Skeletal muscle satellite cell (primary cell): ENCODE data around the gene CYB561D2.
A peak's percentile ranks its signal among the peaks of the same experiment; 100 is the strongest.

Source experiments
- H3K27me3 ChIP-seq: 2 replicates; pipeline ENCODE4 v1.7.0; 2013; ENCODE audit warnings: low read length; ENCODE audit not compliant: control insufficient read depth, insufficient read depth
- H3K36me3 ChIP-seq: 2 replicates; pipeline ENCODE4 v1.7.0; 2013; ENCODE audit warnings: mild to moderate bottlenecking, control low read depth, low read length; ENCODE audit not compliant: insufficient read depth
- H3K4me1 ChIP-seq: 2 replicates; pipeline ENCODE4 v1.7.0; 2013; ENCODE audit warnings: low read length; ENCODE audit not compliant: control insufficient read depth, insufficient read depth
- H3K4me2 ChIP-seq: 2 replicates; pipeline ENCODE4 v1.7.0; 2013; ENCODE audit warnings: mild to moderate bottlenecking, low read length
- H3K4me3 ChIP-seq: 2 replicates; pipeline ENCODE4 v1.7.0; 2013; ENCODE audit warnings: low read length
- H3K9ac ChIP-seq: 2 replicates; pipeline ENCODE4 v1.7.0; 2013; ENCODE audit warnings: mild to moderate bottlenecking, low read depth, low read length, moderate library complexity
- H3K9me3 ChIP-seq: replicated peaks from 2 replicates; pipeline ENCODE4 v1.7.0; 2013; ENCODE audit warnings: mild to moderate bottlenecking, control low read depth, low read length

CYB561D2 gene

GRCh38 chr3:50358911-50359759 lies 8.5 kb downstream of the CYB561D2 start, which contains the start of gene TMEM115:
Gene TMEM115, minus strand, starts transcription at chr3:50359521. Its CDS starts 458 bp downstream, at chr3:50359063.
- Histone ChIP-seq H3K9me3 (no peaks in the 10 kb centered on the region), H3K36me3 (peaks cover 39% of the 10 kb centered on the region), H3K4me1 (peaks cover 33% of the 10 kb centered on the region), H3K4me2 (peak within 1 kb of the TSS; percentile 98), H3K9ac (peak within 1 kb of the TSS; percentile 97), H3K27me3 (no peaks in the 10 kb centered on the region), H3K4me3 (peak within 1 kb of the TSS; percentile 94)

DNA sequence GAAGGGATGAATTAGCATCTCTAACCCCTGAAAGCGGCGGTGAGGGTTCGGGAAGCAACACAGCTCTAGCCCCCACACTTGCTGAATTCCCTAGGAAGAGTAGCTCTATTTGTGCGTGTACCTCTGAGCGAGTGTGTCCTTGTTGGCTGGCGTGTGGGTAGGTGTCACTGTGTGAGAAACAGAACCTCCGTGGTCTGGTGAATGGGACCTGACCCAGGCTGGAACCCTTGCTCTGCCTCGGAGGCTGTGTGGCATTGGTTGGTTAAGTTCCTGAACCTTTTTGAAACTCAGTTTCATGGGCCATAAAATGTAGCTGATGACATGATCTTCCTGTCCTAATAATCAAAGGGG lies 9.1 kb downstream of the CYB561D2 start:
- Histone ChIP-seq H3K4me3 (peak overlapping the region; percentile 46), H3K9me3 (no peaks in the 10 kb centered on the region), H3K4me2 (peak overlapping the region; percentile 74), H3K9ac (no peak overlapping the region), H3K27me3 (no peaks in the 10 kb centered on the region), H3K4me1 (peaks cover 33% of the 10 kb centered on the region), H3K36me3 (peaks cover 33% of the 10 kb centered on the region)

DNA sequence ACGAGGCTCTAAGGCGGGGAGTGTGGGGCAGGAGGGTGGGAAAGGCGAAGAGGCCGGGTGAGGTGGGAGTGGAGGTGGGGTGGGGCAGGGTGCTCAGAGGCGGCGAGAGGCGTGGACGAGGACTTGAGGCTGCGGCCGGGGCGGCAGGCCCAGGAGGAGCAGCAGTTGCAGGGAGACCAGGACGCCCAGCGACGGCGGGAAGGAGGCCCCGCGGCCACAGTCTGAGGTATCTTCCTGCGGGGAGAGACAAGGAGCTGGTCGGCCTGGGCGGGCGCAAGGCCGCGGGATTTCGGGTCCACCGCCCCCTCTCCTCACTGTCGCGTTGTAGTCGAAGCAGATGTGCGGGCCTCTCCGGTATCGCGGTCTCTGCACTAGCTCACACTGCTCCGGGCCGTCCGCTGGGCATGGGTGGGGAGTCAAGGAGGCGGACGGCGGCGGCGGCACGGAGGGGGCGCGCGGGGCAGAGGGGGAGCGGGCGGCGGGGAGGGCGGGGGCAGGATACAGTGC lies 14.0 kb downstream of the CYB561D2 start:
- H3K9ac ChIP-seq: no peak overlapping the region
- H3K27me3 ChIP-seq: peaks cover 10% of the 10 kb centered on the region
- peak overlapping the region; percentile 51 for H3K4me3 ChIP-seq
- peak overlapping the region; percentile 70 for H3K4me2 ChIP-seq
- H3K4me1 ChIP-seq: peaks cover 3% of the 10 kb centered on the region
- no peaks in the 10 kb centered on the region for H3K9me3 ChIP-seq
- no peaks in the 10 kb centered on the region for H3K36me3 ChIP-seq

- no peak overlapping the region for H3K9ac ChIP-seq
Measured at GRCh38 chr3:50365080-50365841, 14.6 kb downstream of the CYB561D2 start.

GRCh38 chr3:50365842-50366220 lies 15.2 kb downstream of the CYB561D2 start:
- Histone ChIP-seq H3K9me3 (no peaks in the 10 kb centered on the region), H3K9ac (no peak overlapping the region), H3K4me3 (no peak overlapping the region), H3K27me3 (peaks cover 12% of the 10 kb centered on the region), H3K4me1 (peaks cover 3% of the 10 kb centered on the region), H3K36me3 (no peaks in the 10 kb centered on the region), H3K4me2 (no peak overlapping the region)

More at GRCh38 chr3:50365080-50365841, 14.6 kb downstream of the CYB561D2 start:
- H3K36me3 ChIP-seq: no peaks in the 10 kb centered on the region
- H3K27me3 ChIP-seq: peaks cover 10% of the 10 kb centered on the region
- H3K4me3 ChIP-seq: peak overlapping the region; percentile 55
- peak overlapping the region; percentile 70 for H3K4me2 ChIP-seq
- H3K4me1 ChIP-seq: peaks cover 3% of the 10 kb centered on the region
- no peaks in the 10 kb centered on the region for H3K9me3 ChIP-seq

GRCh38 chr3:50369012-50369670 lies 18.5 kb downstream of the CYB561D2 start:
- Histone ChIP-seq H3K4me1 (peaks cover 3% of the 10 kb centered on the region), H3K4me2 (no peak overlapping the region), H3K9ac (no peak overlapping the region), H3K27me3 (peaks cover 18% of the 10 kb centered on the region), H3K36me3 (no peaks in the 10 kb centered on the region), H3K9me3 (no peaks in the 10 kb centered on the region), H3K4me3 (no peak overlapping the region)

GRCh38 chr3:50370594-50370993 lies 19.9 kb downstream of the CYB561D2 start:
- no peak overlapping the region for H3K4me3 ChIP-seq
- no peaks in the 10 kb centered on the region for H3K9me3 ChIP-seq
- no peak overlapping the region for H3K9ac ChIP-seq
- no peak overlapping the region for H3K4me2 ChIP-seq
- H3K4me1 ChIP-seq: no peaks in the 10 kb centered on the region
- peaks cover 22% of the 10 kb centered on the region for H3K27me3 ChIP-seq
- H3K36me3 ChIP-seq: no peaks in the 10 kb centered on the region

GRCh38 chr3:50371133-50371685 lies 20.5 kb downstream of the CYB561D2 start:
- Histone ChIP-seq H3K9me3 (no peaks in the 10 kb centered on the region), H3K36me3 (no peaks in the 10 kb centered on the region), H3K9ac (no peak overlapping the region), H3K4me3 (no peak overlapping the region), H3K27me3 (peaks cover 21% of the 10 kb centered on the region), H3K4me2 (no peak overlapping the region), H3K4me1 (no peaks in the 10 kb centered on the region)

DNA sequence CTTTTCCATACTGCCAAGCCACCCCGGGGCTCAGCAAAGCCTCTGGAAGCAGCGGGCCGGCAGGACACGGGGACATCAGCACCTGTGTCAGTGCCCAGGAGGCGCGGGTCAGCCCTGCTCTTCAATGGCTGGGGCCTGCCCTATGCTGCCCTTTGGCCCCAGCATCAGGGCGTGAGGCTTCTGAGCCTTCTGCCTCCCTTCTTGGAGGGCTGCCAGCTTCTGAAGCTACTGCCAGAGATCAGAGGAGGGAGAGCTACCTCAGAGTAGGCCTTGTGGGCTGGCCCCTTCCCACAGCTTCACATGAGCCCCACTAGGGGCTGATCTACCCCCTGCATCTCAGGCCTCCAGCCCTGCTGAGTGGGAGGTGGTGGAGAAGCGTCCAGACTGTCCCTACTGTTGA lies 21.7 kb downstream of the CYB561D2 start:
- no peak overlapping the region for H3K4me3 ChIP-seq
- H3K4me1 ChIP-seq: no peaks in the 10 kb centered on the region
- no peak overlapping the region for H3K9ac ChIP-seq
- no peaks in the 10 kb centered on the region for H3K36me3 ChIP-seq
- no peak overlapping the region for H3K4me2 ChIP-seq
- peaks cover 21% of the 10 kb centered on the region for H3K27me3 ChIP-seq
- no peaks in the 10 kb centered on the region for H3K9me3 ChIP-seq

- Histone ChIP-seq H3K36me3 (no peaks in the 10 kb centered on the region), H3K4me1 (no peaks in the 10 kb centered on the region), H3K27me3 (peaks cover 21% of the 10 kb centered on the region), H3K4me3 (no peak overlapping the region), H3K9me3 (no peaks in the 10 kb centered on the region), H3K9ac (no peak overlapping the region), H3K4me2 (no peak overlapping the region)
Measured at GRCh38 chr3:50373146-50374051, 22.7 kb downstream of the CYB561D2 start.
